Iris pigment epithelial cell (primary cell): ENCODE data around the gene ZNF135.

Experiments
- DNase-seq: peaks from one replicate; pipeline ENCODE4 v3.0.0-alpha.2; 2011; ENCODE audit warnings: low read depth

Gene ZNF135

DNA sequence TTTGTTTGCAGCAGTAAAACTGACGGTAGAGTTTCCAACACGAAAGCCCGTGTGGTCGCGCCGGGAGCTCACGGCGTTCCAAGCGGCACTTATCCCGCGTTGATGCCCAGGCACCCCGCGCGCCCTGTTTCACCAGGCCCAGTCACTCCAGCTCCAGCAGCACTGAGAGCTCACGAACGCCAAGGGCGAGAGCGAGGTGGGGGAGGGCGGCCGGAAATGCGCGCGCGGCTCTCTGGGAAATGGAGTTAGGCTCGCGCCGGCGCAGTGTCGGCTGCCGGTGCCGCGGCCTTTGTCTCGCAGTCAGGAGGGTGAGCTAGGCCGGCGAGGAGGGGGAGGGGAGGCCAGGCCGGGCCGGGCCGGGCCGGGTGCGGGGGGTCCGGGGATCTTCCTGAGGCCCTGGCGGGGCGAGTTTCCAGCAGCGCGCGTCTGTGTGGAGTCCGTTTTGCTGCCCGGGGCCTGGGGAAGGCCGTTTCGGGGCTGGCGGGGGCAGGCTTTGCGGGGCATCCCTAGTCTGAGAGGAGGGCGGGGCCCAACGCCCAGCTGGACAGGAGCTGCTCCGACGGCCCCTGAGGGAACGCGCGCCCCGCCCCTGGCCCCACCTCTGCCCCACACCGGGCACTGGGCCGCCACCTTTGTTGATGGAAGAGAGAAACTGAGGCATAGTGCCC lies at the start of gene ZNF135:
ZNF135 (plus strand) TSS at position 280 of the 668 bp plus-strand sequence. CDS start 721 bp downstream, outside the sequence.
- peak; percentile 90 for DNase-seq

DNA sequence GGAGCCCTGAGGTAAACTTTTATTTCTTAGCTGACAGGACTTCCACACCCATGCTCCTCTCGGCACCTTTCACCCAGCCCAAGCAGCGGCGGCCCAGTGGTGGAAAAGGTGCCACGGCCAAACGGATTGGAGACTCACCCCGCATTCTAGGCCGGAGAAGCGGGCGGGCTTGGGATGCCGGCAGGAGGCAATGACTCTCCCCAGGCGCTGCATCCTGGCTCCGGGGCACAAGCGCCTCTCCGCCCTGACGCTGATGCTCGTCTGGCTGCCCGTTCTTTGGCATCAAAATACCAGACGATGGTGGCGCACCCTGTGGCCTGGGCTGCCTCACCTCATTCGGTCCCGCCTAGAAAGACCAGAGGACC lies 49.8 kb upstream of the ZNF135 start:
- DNase-seq: no peak

DNA sequence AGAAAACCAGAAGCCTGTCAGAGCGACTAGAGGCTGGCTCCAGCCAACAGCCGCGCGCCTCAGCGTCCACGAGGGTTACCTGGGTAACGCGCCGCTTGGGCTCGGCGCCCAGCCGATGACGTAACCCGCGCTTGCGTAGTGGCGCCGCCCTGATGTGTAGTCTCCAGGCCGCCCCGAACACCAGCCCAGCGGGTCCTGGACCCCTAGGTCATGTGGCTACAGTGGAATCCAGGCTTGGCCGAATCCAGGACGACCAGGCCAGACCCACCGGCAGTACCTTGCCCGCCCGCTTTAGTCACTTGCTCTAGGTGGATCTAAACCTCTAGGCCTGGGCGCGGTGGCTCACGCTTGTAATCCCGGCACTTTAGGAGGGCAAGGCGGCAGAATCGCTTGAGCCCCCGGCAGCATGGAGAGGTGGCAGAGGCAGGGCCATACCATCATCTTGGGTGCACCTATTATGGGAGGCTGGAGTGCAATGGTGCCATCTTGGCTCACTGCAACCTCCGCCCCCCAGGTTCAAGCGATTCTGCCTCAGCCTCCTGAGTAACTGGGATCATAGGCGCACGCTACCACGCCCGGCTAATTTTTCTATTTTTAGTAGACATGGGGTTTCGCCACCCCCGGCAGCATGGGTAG lies 49.3 kb upstream of the ZNF135 start:
- peak; percentile 88 for DNase-seq

DNA sequence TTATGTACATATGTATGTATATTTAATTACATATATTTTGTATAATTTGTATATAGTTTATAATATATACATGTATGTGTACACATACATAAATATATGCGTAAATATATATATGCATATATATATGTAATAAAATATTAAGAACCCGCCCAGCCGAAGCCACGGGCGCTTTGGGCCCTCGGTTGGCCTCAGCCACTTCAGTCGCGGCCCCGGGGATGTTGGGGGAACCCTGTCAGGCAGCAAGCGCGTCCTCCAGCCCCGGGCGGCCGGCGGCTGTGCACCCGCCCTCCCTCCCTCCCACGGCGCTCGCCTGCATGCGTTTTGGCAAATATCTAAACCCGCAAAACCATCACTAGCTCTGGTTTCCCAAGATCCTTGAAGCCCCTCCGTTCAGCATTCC lies 48.6 kb upstream of the ZNF135 start:
- no peak for DNase-seq

DNA sequence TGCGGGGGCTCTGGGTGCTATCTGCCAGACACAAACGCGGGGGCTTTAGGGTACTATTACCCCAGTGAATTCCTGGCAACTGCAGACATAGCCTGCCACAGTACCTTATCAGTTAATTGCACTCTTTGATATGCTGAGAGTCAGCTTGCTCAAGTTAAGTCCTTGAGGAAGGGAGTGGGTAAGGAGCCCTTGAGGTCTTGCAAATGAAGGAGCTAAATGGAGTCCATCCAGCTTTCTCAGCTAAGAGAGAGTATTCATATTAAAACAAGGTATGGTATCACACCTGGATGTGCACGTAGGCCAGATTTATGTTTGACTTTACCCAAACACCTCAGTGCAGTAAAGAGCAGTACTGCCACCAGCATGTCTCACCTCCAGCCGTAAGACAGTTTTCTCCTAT lies 44.9 kb upstream of the ZNF135 start:
- DNase-seq: no peak

DNA sequence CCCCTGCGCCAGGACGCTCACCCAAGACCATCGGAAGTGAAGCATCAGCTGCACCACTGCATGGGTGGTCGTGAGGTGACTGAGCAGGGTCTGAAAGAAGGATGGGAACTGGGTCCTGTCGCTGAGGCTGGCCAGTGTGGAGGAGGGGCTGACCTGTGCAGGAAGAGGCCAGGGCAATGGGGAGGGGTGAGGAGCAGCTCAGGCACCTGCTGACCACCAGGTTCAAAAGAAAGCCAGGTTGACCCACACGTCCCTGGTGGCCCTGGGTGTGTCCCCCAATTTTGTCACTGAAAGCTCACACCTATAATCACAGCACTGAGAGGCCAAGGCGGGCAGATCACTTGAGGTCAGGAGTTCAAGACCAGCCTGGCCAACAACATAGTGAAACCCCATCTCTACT lies 39.0 kb upstream of the ZNF135 start:
- no peak for DNase-seq

DNA sequence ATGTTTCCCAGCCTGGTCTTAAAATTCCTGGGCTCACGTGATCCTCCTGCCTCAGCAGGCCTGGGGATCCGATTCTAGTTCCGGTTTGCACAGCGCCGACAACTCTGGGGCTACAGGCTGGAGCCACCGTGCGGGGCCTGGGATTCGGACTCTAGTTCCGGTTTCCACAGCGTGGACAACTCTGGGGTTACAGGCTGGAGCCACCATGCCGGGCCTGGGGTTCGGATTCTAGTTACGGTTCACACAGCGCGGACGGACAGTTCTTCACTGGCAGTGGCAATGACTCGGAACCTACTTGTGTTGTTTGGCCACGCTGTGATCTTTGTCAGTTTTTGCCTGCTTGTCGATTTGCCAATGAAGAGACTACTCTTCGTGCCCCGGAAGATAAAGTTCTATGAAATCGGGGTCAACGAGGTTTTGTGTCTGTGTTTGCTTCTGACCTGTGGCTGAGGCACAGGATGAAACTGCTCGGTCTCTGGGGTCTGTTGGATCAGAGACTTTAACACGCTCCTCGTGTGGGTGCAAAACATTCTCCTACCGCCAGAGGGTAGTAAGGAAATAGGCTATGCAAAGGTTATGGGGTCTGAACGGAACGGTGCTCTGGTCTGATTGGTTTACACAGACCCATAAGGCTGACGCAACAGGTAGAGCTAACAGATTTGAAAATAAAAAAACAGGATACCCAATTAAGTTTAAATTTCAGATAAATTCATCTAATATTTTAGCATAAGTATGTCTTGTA lies 37.4 kb upstream of the ZNF135 start:
- peak; percentile 58 for DNase-seq

DNA sequence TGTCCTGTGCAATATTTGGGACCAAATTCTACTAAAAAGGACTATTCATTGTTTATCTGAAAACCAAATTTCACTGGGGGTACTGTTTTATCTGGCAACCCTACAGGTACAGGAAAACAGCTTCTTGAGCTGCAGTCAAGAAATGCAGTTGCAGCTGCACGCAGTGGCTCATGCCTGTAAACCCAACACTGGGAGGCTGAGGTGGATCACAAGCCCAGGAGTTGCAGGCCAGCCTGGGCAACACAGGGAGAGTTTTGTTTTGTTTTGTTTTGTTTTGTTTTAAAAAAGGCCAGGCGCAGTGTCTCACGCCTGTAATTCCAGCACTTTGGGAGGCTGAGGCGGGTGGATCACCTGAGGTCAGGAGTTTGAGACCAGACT lies 36.8 kb upstream of the ZNF135 start:
- DNase-seq: no peak

DNA sequence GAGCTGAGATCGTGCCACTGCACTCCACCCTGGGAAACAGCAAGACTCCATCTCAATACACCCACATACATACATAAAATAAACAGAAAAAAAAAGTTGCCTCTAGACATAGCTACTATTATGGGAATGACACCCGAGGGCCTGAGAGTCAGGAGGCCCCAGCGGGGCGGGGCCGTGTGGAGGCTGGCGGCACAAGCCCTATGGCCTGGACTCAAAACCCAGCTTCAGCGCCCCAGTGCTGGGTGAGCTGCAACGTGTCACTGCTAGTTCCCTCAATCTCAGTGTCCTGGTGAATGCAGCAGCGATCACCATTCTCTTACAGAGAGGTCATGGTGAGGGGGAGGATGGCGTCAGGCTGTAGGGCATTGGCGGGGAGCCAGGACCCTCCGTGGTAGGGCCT lies 34.4 kb upstream of the ZNF135 start:
- DNase-seq: no peak

DNA sequence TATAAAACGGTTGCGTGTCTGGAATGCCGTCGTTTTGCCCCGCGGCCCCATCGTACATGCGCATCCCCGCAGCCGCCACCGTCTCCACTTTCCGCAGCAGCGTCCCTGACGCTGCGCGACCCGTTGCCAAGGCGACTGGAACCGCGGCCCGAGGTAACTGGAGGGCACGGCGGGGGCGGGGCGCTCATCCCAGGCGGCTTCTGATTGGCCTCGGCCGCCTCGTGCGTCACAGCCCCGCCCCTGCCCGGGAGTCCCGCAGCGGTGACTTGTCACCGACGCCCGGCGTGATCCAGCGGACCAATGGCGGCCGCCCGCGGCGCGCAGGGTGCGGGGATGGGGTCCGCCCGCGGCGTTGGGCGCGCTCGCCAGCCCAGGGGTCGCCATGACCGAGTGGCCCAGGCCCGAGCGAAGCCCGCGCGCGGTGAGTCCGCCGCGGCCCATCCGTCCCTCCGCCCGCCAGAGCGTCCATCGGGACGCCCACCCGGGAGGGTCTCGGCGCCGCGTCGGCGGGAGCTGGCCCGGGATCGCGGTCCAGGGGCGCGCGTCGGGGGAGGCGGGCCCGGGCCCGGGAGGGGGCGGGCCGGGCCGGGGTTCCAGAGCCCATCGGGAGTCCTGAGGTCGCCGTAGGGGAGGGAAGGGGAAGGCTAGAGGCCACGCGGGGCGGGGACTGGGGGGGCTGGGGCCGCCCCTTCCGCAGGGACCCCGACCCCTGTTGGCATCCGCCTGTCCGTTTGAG lies 25.2 kb upstream of the ZNF135 start, which contains the start of gene ZSCAN1:
ZSCAN1 (plus strand) TSS at position 285 of the 736 bp plus-strand sequence. CDS start 3,812 bp downstream, outside the sequence.
- DNase-seq: peak; percentile 82

DNA sequence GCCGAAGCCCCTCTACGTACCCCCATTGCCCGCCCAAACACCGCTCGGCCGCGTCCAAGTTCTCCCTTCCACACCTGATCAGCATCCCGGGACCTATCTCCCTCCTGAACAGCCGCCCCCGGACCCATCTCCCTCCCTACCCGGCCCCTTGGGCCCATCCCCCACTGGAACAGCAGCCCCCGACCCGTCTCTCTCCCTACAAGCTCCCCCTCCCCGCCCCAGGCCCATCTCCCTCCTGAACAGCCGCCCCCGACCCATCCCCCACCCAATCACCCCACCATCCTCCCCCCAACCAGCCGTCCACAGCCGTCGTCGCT lies 24.6 kb upstream of the ZNF135 start:
- DNase-seq: no peak

DNA sequence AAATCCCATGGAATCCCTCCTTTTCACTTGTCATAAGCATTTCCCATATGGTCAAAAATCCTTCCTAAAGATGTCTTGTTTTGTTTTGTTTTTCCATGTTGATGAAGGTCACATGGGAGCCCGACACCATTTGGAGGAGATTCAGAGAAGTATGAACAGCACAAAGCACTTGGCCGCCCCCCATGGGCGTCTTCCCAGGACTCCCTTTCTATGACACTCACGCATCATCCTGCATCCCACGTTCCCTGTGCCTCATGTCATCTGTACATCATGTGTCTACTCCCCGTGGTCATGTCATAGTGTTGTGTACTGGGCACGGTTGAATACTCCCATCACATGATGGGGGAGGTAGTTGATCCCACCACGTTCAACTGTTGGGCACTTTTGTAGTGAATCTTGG lies 23.2 kb upstream of the ZNF135 start:
- DNase-seq: no peak

DNA sequence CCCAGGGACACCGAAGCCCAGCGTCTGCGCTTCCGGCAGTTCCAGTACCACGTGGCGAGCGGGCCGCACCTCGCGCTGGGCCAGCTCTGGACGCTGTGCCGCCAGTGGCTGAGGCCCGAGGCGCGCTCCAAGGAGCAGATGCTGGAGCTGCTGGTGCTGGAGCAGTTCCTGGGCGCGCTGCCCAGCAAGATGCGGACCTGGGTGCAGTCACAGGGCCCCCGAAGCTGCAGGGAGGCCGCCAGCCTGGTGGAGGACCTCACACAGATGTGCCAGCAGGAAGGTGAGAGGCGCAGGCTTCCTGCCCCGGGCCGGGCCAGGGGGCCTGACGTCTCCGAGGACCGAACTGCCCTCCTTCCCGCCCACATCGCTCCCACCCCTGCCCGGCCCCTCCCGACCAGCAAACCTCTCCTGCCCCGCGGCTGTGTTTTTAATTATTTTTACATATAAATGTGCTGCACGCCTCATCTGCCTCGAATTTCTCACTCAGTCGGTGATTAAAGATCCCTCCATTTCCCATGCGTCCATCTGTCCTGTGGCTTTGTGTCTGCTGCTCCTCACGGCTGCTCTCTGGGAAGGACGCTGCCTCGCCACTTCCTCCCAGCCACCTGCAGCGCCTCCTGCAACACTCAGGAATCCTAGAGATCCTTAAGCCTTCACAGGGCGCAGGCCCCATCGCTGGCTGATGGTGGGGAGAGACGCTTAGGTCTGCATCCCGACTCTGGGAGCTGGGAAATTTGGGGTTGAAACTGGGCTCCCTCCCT lies 21.0 kb upstream of the ZNF135 start:
- no peak for DNase-seq

DNA sequence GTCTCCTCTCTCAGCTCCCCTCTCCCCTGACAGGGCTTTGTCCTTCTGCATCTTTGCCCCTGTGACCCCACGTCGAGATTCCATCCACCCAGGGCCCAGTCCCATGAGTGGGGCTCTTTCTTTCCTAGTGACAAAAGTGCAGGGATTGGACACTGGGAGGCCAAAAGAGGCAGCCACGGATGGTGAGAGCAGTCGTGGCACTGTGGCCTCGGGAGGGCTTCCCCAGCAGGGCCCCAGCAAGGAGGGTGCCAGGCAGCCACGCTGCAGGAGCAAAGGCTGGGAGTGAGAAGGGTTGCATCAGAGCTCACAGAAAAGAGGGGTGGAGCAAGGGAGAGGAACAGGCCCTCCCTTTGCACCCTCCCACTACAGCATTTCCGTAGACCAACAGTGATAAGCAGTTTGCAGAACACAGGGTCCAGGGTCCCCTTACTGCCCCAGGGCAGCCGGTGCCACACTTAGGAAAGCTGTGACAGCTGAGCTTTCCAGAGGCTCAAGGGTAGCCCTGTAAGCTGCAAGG lies 20.3 kb upstream of the ZNF135 start:
- peak; percentile 5 for DNase-seq

DNA sequence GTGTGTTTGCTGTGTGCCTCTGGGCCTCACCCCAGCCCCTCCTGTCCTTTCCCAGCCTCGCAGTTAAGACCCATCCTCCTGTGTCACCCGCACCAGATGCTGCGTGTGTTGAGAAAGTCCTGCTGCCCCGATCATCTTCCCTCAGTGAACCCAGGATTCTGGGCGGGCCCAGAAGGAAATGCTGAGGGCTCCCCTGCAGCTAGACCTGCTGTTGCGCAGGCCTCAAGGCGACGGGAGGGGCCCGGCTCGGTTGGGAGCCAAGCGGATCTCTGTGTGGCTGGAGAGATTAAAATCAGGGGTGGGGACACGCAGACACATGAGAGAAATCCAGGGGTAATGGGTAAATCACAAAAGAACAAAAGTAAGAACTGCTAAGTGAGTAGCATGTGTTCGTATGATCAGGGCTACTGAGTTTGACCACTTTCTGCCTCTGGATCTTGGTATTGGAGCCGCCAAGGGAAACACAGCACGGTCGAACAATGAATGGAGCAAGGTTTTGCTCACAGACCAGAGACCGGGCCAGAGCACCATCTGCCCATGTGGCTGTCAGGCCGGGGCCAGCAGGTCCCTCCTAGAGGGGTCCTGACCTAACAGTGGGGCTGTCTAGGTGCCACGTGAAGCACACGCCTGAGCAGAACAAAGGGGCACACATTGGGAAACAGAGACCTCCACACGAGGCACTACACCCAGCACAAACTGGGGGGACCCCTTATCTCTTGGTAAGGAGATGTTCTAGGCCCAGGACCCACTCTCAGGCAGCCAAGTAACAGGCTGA lies 18.1 kb upstream of the ZNF135 start:
- no peak for DNase-seq

DNA sequence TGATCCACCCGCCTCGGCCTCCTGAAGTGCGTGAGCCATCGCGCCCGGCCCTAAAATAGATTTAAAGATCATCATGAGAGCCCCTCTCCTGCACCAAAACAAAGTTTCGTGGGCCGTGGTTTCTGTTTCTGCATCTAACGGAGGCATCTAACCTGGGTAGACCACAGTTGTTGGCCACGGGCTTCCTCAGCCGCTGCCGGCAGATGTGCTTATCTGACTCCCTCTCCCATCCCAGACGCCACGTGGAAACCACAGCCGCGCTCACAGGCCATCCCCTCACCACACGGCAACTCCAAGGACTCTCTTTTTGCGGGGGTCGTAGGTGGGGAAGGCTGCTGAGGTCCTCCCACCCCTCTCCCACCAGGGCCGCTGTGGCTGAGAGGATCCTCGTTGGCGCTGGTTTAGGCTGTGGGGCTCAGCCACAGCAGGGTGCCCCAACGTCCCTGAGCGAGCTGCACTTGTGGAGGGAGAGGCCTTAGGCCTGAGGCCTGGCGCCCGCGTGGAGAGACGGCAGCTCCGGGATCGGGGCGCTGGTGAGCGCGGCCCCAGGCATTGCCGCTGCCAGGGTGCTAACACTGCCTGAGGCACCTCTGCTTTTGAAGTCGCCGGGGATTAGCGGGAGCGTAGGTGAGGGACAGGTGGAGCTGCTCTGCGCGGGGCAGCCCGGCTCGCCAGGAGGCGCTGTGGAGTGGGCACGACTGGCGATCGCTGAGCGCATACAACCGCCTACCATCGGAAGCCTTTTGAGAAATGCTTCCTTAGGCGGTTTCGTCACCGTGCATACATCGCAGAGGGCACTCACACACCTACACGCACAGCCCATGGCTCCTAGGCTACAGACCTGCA lies 16.4 kb upstream of the ZNF135 start:
- no peak for DNase-seq

DNA sequence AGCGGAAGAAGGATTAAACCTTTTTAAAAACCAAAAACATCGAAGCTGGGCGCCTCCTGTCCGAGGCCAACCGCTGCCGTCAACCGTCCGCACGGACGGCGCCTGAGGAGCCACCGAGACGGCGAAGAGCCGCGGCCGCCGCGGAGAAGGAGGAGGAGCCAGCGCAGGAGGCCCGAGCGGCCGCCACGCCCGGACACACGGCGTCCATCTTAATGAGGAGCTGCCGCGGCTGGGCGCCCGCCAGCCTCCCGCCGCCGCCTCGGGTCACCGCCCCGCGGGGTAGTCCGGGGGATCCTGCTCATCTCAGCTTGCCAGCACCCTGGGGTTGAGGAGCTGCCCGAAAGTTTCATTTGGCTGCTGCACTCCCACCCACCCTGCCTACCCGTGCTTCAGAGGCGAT lies 14.7 kb upstream of the ZNF135 start:
- DNase-seq: no peak

DNA sequence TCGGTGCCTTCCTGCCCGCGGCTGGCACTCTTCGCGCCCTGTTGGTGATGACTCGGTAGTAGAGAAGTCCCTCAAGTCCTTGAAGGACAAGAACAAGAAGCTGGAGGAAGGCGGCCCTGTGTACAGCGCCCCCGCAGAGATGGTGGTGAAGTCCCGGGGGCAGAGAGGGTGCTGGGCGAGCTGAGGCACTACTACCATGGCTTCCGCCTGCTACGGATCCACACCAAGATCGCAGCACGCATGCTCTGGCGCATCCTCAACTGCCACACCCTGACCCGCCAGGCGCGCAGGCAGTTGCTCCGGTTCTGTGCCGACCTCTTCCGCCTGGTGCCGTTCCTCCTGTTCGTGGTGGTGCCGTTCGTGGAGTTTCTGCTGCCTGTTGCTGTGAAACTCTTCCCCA lies 14.2 kb upstream of the ZNF135 start:
- no peak for DNase-seq

DNA sequence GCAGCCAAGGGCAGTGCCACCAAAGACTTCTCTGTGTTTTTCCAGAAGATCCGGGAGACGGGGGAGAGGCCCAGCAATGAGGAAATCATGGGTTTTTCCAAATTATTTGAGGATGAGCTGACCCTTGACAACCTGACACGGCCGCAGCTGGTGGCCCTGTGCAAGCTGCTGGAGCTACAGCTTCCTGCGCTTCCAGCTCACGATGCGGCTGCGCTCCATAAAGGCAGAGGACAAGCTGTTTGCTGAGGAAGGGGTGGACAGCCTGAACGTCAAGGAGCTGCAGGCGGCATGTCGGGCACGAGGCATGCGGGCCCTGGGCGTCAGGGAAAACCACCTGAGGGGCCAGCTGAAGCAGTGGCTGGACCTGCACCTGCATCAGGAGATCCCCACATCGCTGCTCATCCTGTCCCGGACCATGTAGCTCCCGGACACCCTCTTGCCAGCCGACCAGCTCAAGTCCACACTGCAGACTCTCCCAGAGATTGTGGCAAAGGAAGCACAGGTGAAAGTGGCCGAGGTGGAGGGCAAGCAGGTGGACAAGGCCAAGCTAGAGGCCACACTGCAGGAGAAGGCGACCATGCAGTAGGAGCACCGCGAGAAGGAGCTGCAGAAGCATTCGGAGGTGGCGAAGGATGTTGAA lies 13.6 kb upstream of the ZNF135 start:
- DNase-seq: no peak

DNA sequence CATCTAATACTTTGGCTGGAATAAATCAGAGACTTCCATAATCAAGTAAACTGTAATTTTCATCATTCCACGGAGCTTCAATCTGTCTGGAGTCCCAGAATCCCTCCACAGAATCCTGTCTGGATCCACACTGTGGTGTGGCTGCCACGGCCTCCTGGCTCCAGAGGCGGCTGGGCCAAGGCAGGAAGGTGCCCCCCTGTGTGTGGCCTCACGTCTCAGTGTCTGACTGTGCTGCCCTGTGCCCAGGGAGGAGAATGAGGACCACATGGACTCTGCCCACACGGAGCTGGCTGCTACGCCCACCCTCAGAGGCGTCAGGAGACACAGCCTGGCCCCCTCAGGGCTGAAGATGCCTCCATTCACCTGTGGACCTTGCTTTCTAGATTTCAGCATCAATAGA lies 12.2 kb upstream of the ZNF135 start:
- no peak for DNase-seq
